PFSK-1 (cell line): Measurements from ENCODE around the gene COPS8.

Source experiments
- FOXP2 ChIP-seq: optimal IDR thresholded peaks from 2 replicates; pipeline ENCODE3; 2011; ENCODE audit warnings: borderline replicate concordance, control low read depth, inconsistent platforms; ENCODE audit not compliant: insufficient read depth; ENCODE audit errors: extremely low read length, extremely low read depth
- POLR2AphosphoS5 ChIP-seq: IDR thresholded peaks from 2 replicates; pipeline ENCODE4 v1.6.1; 2012; ENCODE audit warnings: low read depth, mild to moderate bottlenecking, control low read depth, low read length, moderate library complexity
- SIN3A ChIP-seq: IDR thresholded peaks from 2 replicates; pipeline ENCODE4 v1.6.1; 2012; ENCODE audit warnings: mild to moderate bottlenecking, low read length, moderate library complexity, borderline replicate concordance; ENCODE audit not compliant: insufficient read depth
- TAF1 ChIP-seq: IDR thresholded peaks from 2 replicates; pipeline ENCODE4 v1.6.1; 2012; ENCODE audit warnings: low read length, control low read depth, borderline replicate concordance; ENCODE audit not compliant: insufficient read depth
- TF ChIP-seq, protein P1 (sequence below), 2 experiments: IDR thresholded peaks; 2 replicates each; pipeline versions ENCODE4 v1.6.1 to v1.8.0; 2011 to 2012; ENCODE audit warnings: low read depth in 2 of 2, low read length in 2 of 2, control low read depth in 1 of 2, inconsistent platforms in 1 of 2, mild to moderate bottlenecking in 1 of 2, moderate library complexity in 1 of 2; ENCODE audit not compliant: insufficient read depth in 1 of 2

Gene COPS8

GRCh38 chr2:237058423-237058822, 27.3 kb upstream of the COPS8 start:
- TF ChIP-seq TAF1, result no peak
- TF ChIP-seq, protein P1, sequence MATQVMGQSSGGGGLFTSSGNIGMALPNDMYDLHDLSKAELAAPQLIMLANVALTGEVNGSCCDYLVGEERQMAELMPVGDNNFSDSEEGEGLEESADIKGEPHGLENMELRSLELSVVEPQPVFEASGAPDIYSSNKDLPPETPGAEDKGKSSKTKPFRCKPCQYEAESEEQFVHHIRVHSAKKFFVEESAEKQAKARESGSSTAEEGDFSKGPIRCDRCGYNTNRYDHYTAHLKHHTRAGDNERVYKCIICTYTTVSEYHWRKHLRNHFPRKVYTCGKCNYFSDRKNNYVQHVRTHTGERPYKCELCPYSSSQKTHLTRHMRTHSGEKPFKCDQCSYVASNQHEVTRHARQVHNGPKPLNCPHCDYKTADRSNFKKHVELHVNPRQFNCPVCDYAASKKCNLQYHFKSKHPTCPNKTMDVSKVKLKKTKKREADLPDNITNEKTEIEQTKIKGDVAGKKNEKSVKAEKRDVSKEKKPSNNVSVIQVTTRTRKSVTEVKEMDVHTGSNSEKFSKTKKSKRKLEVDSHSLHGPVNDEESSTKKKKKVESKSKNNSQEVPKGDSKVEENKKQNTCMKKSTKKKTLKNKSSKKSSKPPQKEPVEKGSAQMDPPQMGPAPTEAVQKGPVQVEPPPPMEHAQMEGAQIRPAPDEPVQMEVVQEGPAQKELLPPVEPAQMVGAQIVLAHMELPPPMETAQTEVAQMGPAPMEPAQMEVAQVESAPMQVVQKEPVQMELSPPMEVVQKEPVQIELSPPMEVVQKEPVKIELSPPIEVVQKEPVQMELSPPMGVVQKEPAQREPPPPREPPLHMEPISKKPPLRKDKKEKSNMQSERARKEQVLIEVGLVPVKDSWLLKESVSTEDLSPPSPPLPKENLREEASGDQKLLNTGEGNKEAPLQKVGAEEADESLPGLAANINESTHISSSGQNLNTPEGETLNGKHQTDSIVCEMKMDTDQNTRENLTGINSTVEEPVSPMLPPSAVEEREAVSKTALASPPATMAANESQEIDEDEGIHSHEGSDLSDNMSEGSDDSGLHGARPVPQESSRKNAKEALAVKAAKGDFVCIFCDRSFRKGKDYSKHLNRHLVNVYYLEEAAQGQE (IDR thresholded peaks at IDR 0.05; ENCODE audit: insufficient read depth in 1 of 2, low read depth in 2 of 2, low read length in 2 of 2), result no peak
- no peak for TF ChIP-seq POLR2AphosphoS5
- no peak for TF ChIP-seq SIN3A
- no peak for TF ChIP-seq FOXP2

- no peak for TF ChIP-seq TAF1
- TF ChIP-seq FOXP2, result no peak
- TF ChIP-seq, protein P1 (IDR thresholded peaks at IDR 0.05; ENCODE audit: insufficient read depth in 1 of 2, low read depth in 2 of 2, low read length in 2 of 2), result no peak
- no peak for TF ChIP-seq POLR2AphosphoS5
- TF ChIP-seq SIN3A, result no peak
These were observed 26.4 kb upstream of the COPS8 start for GRCh38 chr2:237059155-237059875.

- no peak for TF ChIP-seq FOXP2
- no peak for TF ChIP-seq SIN3A
These were observed 25.0 kb upstream of the COPS8 start for GRCh38 chr2:237060534-237061312.

DNA sequence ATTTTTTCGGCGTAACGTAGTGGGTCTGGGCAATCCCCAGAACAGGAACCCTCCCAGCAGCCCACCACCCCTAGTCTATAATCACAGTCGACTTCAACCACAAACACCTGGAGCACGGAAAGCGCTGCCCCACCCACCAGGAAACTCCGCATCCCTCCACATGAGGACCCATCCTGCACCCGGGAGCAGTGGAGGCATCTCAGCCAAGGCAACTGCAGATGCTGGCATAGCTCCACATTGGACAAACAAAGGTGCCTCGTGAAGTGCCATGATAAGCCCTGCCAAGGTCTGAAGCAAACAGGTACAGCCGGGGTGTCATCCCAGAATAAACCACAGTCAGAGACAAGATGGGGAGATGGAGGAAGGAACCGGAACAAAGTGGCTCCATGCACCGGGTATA, 24.3 kb upstream of the COPS8 start:
- TF ChIP-seq SIN3A (no peak), FOXP2 (no peak), TAF1 (no peak), POLR2AphosphoS5 (no peak)
- TF ChIP-seq, protein P1 (IDR thresholded peaks at IDR 0.05; ENCODE audit: insufficient read depth in 1 of 2, low read depth in 2 of 2, low read length in 2 of 2), result no peak

- no peak for TF ChIP-seq TAF1
- TF ChIP-seq, protein P1 (IDR thresholded peaks at IDR 0.05; ENCODE audit: insufficient read depth in 1 of 2, low read depth in 2 of 2, low read length in 2 of 2), result no peak
- TF ChIP-seq POLR2AphosphoS5, result no peak
- no peak for TF ChIP-seq FOXP2
- TF ChIP-seq SIN3A, result no peak
These were observed 23.1 kb upstream of the COPS8 start for GRCh38 chr2:237062585-237062984.
